ENCODE measurements around the gene ATG16L2.
"Not testable (repeated sequence)": the region's sequence is repeated elsewhere in the genome, so short reads cannot be mapped to it uniquely, and the experiment has no call there.

ATG16L2 gene

DNA sequence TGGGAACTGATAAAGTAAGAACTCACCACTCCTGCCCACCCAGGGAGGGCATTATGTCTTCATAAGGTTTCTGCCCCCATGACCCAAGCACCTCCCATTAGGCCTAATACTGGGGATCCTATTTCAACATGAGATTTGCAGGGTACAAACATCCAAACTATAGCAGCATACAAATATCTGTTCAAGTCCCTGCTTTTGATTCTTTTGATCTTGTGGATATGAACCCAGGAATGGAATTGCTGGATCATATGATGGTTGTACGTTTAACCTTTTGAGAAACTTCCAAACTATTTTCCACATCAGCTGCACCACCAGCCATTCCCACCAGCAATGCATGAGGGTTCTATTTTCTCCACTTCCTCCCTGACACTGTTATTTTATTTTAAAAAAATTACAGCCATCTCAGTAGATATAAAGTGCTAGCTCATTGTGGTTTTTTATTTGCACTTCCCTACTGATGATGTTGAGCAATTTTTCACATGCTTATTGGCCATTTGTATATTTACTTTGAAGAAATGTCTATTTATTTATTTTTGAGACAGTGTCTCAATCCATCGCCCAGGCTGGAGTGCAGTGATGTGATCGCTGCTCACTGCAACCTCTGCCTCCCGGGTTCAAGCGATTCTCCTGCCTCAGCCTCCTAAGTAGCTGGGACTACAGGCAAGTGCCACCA lies 7.1 kb upstream of the ATG16L2 start:
- no peak for DNase-seq

DNA sequence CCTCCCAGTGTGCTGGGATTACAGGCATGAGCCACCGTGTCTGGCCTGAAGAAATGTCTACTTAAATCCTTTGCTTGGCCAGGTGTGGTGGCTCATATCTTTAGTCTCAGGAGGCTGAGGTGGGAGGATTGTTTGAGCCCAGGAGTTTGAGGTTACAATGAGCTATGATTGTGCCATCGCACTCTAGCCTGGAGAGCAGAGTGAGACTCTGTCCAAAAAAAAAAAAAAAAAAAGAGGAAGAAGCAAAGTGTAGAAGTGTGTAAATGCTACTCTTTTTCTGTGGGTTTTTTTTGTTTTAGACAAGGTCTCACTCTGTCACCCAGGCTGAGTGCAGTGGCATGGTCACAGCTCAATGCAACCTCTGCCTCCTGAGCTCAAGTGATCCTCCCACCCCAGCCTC lies 6.4 kb upstream of the ATG16L2 start:
- DNase-seq = no peak

DNA sequence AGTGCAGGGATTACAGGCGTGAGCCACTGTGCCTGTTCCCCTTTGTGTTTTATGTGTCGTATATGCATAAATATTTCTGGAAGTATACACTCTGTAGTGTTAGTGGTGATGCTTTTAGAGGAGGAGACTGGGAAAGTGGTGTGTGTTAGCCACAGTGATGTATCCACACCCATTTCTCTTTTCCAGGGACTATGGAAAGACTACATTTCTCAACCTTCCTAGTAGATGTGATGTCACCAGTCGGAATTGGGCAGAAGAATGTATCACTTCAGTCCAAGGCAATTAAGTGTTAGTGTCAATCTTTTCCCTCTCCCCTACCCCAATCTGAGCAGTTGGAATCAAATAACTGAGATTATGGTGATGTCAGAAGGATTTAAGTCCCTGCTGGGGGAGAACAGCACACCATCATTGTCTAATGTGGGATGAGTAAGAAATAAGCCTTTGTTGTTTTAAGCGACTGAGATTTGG lies 5.8 kb upstream of the ATG16L2 start:
- DNase-seq = no peak

DNA sequence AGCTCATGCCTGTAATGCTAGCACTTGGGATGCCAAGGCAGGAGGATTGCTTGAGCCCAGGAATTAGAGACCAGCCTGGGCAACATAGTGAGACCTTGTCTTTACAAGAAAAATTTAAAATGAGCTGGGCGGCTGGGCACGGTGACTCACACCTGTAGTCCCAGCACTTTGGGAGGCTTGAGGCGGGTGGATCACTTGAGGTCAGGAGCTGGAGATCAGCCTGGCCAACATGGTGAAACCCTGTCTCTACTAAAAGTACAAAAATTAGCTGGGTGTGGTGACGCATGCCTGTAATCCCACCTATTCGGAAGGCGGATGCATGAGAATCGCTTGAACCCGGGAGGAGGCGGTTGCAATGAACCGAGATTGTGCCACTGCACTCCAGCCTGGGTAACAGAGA lies 2.5 kb upstream of the ATG16L2 start:
- DNase-seq = not testable (repeated sequence)

DNA sequence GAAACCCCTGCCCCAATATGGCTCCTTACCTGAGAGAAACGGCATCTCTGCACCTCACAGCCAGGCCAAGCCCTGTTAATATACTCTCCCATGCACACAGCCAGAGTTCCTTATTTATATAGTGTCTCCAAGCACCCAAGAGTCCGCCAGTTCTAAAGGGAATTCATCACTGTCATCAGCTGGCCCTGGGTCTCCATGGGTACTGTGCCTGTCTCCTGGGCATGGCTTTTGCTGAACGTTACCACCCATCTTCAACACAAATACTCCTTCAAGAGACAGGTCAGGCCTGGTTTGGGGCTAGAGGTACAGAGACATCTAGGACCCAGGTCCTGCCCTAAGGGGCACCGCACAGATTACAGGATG lies 1.6 kb upstream of the ATG16L2 start:
- DNase-seq = no peak

DNA sequence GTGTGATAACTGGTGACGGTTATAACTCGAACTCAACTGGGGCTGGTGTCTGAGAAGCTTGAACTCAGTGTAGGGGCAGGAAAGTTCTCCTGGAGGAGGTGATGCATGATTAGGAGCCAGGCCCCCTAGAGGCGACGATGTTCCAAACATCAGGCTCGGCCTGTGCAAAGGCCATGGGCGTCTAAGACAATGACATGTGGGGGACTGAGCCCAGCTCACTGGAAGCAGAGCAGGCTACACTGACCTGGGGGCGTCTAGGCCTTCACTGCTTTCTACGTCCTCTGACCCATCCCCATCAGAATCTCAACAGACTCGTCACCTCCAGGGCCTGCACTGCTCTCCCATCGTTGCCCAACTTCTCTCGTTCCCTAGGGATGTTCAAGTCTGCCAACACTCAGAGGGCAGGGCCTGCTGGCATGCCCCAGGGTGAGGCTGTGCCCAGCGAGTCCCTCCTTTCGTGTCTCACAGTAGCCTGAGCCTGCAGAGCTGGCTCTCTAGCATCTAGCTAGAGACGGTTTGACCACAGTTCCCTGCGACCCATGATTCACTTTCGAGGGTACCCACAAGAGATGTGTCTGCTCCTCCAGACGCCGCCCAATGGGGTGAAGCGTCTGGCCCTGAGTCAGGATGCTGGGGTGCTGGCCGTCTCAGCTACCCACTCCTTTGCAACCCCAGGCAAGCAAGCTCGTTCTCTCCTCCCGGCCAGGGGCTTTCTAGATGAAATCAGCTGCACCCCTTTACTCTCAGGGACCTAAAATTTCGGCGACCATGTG lies 1.1 kb upstream of the ATG16L2 start:
- DNase-seq = peak; percentile 86

DNA sequence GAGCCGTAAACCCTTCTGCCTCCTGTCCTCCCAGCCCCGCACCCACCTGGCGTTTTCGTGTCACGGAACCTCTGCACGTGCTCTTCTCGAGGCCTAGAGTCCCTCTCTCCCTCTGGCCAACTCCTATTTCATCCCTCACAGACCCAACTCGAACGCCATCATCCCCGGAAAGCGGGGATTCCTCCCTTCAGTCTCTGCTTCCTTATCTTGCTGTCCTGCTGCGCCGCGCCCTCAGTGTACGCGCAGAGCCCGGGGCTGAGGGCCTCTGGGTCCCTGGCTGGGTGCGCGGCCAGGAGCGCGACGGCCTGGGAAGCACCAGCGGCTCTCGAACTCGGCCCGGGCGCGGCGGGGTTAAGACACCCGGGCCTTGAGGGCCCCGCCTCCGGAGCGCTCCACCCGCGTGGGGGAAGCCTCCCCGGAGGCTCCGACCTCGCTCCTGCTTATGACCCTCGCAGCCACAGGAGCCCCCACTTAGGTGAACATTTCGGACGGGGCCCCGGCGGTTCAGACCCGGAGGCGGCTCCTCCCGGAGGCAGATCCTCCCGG lies 398 bp upstream of the ATG16L2 start:
- peak; percentile 83 for DNase-seq

DNA sequence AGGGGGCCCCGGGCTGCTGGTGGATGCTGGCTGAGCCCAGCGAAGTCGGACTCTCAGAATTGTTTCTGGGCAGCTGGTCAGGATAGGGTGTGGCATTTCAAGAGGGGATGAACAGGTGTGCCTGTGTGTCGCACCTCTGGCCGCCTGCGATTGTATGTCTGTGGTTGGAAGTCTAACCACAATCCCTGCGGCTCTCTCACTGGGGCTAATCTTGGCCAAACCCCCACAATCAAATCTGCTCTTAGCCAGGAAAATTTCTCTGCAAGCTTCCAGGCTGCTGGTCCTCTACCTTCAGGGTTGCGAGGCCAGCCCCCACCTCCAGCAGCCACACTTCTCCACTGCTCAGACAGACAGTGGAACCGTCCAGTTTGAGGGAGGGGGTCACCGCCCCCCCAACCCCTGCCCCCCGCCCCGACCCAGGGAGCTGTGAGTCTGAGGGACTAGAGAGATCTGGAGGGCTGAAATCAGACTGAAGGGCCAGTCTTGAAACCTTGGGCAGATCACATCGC lies 953 bp downstream of the ATG16L2 start:
- DNase-seq = no peak

DNA sequence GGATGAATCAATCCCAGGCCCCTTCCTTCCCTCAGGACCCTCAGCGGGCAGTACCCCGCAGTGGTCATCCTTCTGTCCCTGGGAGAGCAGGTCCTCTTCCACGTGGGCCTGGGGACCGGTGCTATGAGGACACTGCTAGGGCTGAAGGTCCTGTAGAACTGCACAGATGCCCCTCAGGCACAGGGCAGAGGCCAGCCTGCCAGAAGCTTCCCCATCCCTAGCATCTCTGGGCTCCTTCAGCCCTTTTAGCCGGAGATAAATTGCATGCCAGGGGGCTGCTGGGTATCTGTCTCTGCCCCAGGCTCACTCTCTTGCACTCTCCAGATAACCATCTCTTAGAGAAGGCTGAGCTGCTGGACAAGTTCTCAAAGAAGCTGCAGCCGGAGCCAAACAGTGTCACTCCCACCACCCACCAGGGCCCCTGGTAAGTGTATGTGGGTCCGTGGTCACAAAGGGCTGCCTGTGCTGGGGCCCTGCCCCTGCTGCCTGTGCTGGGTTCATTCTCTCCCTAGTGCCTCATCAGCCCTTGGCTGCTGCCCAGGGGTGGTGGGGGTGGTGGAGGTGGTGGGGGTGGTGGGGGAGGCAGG lies 2.3 kb downstream of the ATG16L2 start:
- DNase-seq = no peak

DNA sequence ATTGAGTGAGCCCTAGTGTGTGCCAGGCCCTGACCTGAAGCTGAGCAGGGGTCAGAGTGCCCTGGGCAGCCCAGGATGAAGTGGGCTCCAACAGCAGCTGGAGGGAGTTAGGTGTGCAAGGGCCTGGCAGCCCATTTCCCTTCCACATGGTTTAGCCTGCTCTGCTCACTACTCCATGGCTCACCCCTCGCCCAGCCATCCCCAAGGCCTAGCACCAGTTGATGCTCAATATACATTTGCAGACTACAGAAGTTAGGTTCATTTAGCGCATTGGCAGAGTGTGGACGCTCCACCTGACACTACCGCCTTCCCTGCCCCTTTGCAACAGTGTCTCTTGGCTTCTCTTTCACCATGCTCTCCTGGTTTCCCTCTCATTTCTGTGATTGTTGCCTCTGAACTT lies 3.8 kb downstream of the ATG16L2 start:
- DNase-seq = no peak

DNA sequence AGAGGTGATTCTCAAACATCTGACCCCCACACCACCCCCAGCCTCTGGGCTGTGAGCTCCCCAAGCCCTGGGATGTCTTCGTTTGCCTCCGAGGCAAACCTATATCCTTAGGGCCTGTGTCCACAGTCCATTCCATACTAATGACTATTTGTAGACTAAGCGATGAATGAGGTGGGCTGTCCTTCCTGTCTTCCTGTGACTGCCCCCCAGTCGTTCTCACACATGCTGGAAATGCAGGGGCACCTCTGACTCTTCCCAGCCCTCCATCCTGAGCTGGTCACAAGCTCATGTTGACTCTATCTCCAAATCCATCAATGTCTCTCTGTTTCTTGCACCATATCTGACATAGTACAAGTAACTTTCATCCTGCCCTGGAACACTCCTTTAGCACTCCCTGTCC lies 4.8 kb downstream of the ATG16L2 start:
- no peak for DNase-seq

DNA sequence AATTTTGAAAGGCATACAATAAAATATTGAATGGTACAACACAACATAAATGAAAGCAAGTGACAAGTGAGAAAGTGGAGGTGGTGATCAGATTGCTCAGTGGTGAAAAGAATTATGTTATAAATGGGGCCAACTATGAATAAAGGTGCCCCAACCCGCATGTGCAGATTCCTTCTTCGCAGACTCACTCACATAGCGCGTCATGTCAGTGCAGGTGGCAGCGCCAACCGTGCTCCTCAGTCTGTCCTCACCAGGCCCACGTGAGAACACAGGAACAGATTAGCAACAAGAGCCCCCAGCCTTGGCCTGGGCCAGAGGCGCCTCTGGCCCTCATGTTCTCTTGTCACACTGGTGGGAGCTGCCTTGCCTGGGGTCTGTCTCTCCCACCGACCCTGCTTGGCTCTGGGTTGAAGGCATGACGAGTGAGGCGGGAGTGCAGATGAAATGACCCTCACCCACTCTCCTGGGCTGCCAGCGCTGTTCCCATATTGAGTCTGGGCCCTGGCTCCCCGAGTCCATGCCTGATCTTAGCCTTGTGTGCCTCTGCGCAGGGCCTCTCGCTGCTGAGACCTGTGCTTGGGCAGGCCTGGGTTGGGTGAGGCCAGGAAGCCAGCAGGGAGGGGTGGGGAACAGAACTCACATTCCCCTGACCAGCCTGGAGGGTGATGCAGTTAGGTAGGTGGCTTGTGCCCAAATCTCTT lies 6.4 kb downstream of the ATG16L2 start:
- DNase-seq = no peak

DNA sequence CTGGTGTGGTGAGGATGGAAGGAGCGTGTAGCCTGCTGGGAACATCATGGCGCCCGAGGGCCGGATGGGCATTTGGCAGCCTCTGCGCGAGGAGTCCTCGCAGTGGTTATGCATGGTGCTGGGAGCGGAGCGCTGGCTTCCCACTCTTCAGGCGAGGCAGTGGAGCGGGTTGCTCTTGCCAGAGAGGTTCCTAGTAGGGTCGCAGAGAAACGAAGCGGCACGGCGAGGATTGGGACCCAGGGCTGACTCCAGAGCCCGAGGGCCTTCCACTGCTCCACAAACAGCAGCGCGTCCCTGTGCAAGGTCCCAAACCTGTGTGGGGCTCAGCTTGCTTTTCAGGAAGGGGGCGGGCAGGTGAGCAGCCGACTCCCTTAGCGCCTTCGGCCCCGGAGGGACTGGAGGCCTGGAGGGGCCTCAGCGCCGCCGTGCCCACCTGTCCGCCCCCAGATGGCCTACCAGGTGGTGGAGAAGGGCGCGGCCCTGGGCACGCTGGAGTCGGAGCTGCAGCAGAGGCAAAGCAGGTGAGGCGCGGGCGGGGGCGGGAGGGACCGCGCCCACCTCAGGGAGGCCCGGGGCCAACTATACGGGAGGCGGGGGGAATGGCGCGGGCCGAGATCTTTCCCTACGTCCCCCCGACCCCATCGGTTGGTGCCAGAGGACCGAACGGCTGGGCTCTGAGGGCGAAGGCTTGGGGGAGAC lies 7.2 kb downstream of the ATG16L2 start:
- DNase-seq = no peak

DNA sequence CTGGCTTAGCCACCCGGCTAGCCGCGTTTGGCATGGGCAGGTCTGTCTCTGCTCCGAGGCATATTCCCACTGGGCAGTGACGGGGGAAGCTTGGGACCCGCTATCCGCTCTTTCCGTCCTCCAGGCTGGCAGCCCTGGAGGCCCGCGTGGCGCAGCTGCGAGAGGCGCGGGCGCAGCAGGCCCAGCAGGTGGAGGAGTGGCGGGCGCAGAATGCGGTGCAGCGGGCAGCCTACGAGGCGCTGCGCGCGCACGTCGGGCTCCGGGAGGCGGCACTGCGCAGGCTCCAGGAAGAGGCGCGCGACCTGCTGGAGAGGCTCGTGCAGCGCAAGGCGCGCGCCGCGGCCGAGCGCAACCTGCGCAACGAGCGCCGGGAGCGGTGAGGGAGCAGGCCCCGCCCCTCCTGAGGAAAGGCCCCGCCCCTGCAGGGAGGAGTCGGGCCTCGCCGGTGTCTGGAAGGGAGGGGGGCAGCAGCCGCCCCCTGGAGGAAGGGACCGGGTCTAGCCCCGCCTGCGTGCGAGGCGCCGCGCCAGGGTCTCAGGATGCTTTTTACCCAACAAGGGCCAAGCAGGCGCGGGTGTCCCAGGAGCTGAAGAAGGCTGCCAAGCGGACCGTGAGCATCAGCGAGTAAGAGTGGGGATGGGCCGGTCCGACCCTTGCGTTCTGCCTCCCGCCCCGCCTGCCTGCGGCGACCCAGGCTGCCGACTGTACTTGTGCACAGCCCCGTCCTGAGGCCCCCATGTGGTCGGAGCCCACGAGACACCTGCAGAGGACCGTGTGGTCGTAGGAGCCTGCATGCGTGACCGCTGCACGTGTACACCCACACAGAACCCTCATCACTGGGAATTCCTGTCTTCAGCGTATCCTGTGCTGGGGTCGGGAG lies 7.9 kb downstream of the ATG16L2 start:
- peak; percentile 99 for DNase-seq

DNA sequence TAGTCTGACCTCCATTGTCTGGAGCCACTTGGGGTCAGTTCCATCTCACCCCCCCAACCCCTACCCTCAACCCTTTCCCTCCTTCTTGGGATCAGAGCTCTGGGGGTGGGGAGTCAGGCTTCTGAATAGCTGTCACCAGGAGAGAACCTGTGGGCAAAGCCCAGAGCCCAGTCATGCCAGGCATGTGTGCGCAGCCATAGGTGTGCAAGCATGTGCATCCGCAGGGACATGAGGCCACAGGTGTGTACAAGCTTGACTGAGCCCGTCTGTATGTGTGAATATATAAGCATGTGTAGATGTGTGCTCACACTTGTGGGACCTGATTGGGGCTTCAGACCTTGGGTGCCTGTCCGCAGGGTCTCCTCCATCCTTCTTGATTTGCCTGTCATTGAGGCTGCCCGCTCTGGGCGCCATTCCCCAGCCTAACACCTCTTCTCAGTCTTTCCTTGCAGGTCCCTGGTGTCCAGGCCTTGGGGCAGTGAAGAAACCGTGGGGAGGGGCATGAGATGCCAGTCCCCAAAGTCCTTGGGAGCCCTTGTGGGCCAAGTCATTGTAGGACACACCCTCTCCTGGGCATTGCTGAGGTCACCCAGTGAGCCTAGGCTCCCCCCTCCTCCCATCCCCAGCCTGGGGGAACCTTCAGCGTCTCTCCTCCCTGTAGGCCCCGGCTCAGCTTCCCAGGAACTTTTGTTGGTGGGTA lies 9.0 kb downstream of the ATG16L2 start:
- DNase-seq = no peak

DNA sequence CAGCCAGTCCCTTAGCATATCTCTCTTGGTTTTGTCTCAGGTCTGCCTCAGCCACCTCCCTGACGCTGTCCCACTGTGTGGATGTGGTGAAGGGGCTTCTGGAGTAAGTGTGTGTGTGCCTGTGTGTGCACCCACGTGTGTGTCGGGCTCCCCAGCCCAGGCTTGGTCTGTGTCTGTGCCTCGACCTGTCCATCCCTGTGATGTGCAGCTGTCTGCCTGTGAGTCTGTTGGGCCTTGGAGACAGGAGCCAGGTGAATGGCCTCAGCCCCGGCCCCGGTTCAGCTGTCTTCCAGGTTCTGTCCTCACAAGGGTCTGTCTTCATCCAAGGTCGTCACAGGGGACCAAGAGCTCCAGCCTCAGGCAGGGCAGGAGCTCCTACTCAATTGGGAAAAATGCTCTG lies 9.8 kb downstream of the ATG16L2 start:
- no peak for DNase-seq

DNA sequence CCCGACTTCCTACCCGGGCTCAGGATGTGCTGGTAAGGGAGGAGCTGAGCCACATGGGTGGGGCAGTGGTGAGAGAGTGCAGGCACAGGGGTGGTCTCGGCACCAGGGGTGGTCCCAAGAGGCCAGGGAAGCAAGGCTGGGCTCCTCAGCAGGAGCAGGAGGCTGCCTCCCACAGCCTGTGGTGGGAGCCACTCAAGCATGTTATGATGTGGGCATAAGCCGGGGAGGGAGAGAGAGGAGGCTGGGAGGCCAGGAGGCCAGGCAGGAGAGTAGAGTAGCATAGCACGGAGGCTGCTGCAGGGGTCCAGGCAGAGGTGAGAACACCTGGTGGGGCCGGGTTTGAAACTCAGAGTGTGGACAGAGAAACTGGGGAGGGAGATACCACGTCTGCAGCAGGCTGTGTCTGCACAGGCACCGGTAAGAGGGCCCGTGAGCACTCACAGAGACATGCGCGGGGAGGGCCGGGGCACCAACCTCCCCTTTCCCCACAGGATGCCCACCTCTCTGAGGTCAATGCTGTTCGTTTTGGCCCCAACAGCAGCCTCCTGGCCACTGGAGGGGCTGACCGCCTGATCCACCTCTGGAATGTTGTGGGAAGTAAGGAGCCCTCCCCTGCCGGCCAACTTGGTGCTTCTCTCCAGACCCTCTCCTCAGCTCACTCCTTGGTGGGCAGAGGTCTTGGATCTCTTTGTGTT lies 10.7 kb downstream of the ATG16L2 start:
- DNase-seq = no peak

DNA sequence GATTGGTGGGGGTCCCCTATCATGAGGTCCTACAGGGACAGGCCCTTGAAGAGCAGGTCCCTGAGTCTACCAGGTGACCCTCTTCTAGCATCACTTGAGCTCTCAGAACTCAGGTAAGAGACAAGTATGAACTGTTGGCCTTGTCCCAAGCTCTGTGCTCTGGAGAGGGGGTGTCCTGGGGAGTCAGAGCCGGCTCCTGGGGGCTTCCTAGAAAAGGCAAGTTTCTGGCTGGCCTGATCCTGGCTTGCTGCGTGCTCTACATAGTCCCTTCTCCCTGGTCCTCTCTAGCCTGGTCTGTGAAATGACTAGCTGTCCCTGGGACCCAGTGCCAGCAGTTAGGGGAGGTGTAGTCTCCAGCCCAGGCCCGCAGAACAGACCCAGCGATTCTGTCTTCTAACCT lies 11.4 kb downstream of the ATG16L2 start:
- DNase-seq = no peak

DNA sequence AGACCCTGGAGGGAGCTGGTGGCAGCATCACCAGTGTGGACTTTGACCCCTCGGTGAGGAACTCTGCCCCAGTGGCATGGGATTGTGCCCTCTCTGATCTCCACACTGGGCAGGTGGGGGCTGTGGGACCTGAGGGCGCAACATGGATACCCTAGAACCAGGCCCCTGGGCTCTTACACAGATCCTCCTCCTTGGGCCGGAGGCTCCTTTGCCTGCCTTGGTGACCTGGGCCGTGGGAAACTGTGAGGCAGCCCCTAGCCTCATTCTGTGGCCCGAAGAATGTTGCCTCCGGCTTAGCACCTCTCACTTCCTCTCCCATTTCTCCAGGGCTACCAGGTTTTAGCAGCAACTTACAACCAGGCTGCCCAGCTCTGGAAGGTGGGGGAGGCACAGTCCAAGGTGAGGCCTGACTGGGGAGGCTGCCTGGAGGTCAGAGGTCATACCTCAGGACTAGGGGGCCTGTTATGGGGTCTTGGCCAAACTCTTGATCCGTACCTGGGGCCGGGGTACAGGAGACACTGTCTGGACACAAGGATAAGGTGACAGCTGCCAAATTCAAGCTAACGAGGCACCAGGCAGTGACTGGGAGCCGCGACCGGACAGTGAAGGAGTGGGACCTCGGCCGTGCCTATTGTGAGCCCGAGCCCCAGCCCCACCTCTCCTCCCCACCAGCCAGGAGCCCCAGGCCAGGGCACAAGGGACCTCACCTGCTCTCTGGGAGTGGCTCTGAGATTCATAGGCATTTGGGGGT lies 12.2 kb downstream of the ATG16L2 start:
- no peak for DNase-seq
